Gastroesophageal sphincter (tissue), 4 donors: ENCODE results near the gene SYNPR. TPM values are rescaled to one million over a fixed set of nuclear protein-coding genes. Genes with fewer than 3 reads are reported as not detected.

ENCODE experiments used
- ATAC-seq: fragments of 150-250 bp; one replicate; pipeline ENCODE4 v1.9.1; 2016; ENCODE audit warnings: mild to moderate bottlenecking, moderate library complexity
- H3K27ac ChIP-seq, 4 donors: fragments of 200-600 bp; sonication (generic) in 3 of 4; 1 replicate in 3 of 4; 2 replicates in 1 of 4; pipeline ENCODE4 v1.5.1; 2016 to 2019
- H3K27me3 ChIP-seq: fragments of 200-600 bp; sonication (generic); one replicate; pipeline ENCODE4 v1.5.1; 2019
- H3K36me3 ChIP-seq, 2 donors: fragments of 200-600 bp; sonication (generic); one replicate each; pipeline ENCODE4 v1.5.1; 2019; ENCODE audit warnings: control low read depth in 1 of 2
- H3K4me1 ChIP-seq, 3 donors: fragments of 200-600 bp; sonication (generic); 1 replicate in 2 of 3; 2 replicates in 1 of 3; pipeline ENCODE4 v1.5.1; 2016 to 2019; ENCODE audit warnings: control low read depth in 2 of 3
- H3K4me3 ChIP-seq, 2 donors: fragments of 200-600 bp; sonication (generic); one replicate each; pipeline ENCODE4 v1.5.1; 2019; ENCODE audit warnings: mild to moderate bottlenecking in 1 of 2, moderate library complexity in 1 of 2
- H3K9me3 ChIP-seq, 3 donors: fragments of 200-600 bp; sonication (generic); one replicate each; pipeline ENCODE4 v1.5.1; 2017 to 2019; ENCODE audit warnings: control low read depth in 2 of 3
- EP300 ChIP-seq: sonication (generic); formaldehyde crosslinking; IDR thresholded peaks from one replicate; pipeline ENCODE4 v1.6.1; 2017; ENCODE audit warnings: antibody characterized with exemption, mild to moderate bottlenecking
- POLR2A ChIP-seq, 2 donors: fragments of 450-650 bp; IDR thresholded peaks; one replicate each; pipeline ENCODE4 v1.6.1; 2017; ENCODE audit warnings: antibody characterized with exemption in 2 of 2, mild to moderate bottlenecking in 2 of 2, moderate library complexity in 1 of 2
- POLR2AphosphoS5 ChIP-seq: sonication (generic); formaldehyde crosslinking; IDR thresholded peaks from one replicate; pipeline ENCODE4 v1.6.1; 2017; ENCODE audit warnings: antibody characterized with exemption
- WGBS, 2 donors: methylation state at CpG; one replicate each; pipeline ENCODE4 v1.1.5; 2018; ENCODE audit warnings: low coverage in 1 of 2; 5-methylcytosine and 5-hydroxymethylcytosine counted together
- total RNA-seq, 4 donors: library from RNA; depleted of rRNA; stranded (reverse); fragments of >200 nt; gene quantifications; one replicate each; pipeline ENCODE4 v1.1.0, GENCODE V29; 2016
- TF ChIP-seq, protein P1 (sequence below), 4 experiments: fragments of 200-600 bp in 2 of 4; fragments of 450-650 bp in 2 of 4; sonication (generic) in 1 of 4; IDR thresholded peaks; one replicate each; pipeline ENCODE4 v1.5.1; 2017 to 2019; ENCODE audit warnings: antibody characterized with exemption in 4 of 4, mild to moderate bottlenecking in 2 of 4, moderate library complexity in 2 of 4

Gene SYNPR
- total RNA-seq, 4 donors from 2014 or later, result 0.47 TPM; not detected in 3

DNA sequence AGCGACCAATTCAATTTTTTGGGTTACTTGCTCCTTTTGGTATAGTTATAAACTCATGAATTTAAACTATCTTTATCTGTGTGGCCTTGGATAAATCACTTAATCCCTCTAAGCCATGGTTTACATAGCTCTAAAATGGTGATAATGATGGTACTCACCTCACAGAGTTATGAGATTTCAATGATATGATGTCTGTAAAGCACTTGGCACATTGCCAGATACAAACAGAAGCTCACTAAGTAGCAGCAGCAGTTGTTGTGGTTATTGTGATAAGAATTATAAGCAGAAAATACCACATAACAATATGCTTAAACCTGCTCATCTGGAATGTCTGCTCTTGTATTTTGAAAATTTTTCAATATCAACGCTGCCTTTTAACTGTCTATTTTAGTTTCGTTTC lies 189.3 kb downstream of the SYNPR start:
- TF ChIP-seq POLR2AphosphoS5 (no peak), EP300 (no peak)
- TF ChIP-seq, protein P1, sequence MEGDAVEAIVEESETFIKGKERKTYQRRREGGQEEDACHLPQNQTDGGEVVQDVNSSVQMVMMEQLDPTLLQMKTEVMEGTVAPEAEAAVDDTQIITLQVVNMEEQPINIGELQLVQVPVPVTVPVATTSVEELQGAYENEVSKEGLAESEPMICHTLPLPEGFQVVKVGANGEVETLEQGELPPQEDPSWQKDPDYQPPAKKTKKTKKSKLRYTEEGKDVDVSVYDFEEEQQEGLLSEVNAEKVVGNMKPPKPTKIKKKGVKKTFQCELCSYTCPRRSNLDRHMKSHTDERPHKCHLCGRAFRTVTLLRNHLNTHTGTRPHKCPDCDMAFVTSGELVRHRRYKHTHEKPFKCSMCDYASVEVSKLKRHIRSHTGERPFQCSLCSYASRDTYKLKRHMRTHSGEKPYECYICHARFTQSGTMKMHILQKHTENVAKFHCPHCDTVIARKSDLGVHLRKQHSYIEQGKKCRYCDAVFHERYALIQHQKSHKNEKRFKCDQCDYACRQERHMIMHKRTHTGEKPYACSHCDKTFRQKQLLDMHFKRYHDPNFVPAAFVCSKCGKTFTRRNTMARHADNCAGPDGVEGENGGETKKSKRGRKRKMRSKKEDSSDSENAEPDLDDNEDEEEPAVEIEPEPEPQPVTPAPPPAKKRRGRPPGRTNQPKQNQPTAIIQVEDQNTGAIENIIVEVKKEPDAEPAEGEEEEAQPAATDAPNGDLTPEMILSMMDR (IDR thresholded peaks at IDR 0.05), result no peak
- peaks cover 0 to 15% (median 0%) of the 10 kb centered on the region in 3 donors for H3K9me3 ChIP-seq
- no peaks in the 10 kb centered on the region for H3K36me3 ChIP-seq
- no peak for ATAC-seq
- no peaks in the 10 kb centered on the region for H3K27me3 ChIP-seq
- H3K4me3 ChIP-seq, result no peak overlapping the region
- no peak overlapping the region for H3K27ac ChIP-seq
- no peaks in the 10 kb centered on the region for H3K4me1 ChIP-seq
- 69 to 74% methylated on average over 3 of the region's 3 CpGs for WGBS, 2 donors

DNA sequence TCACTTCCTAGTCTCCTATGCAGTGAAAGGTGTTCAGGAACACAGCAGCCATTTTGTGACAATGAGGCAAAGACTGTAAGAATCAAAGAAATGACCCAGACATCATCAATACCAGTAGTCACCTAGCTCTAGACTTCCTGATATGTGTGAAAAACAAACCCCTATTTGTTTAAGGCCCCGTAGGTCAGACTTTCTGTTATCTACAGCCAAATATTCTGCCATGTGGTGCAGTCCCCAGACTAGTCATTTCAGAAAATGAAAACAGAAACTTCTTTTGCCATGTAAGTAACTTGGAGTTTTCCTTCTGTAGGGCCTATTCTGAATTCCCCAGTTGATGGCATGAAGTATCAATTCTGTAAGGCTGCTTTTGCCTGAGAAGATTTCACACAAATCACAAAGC lies 192.6 kb downstream of the SYNPR start:
- Histone ChIP-seq H3K27me3 (no peaks in the 10 kb centered on the region), H3K4me3 (no peak overlapping the region), H3K36me3 (no peaks in the 10 kb centered on the region), H3K9me3 (peaks cover 0 to 15% (median 0%) of the 10 kb centered on the region in 3 donors), H3K27ac (no peak overlapping the region), H3K4me1 (no peaks in the 10 kb centered on the region)
- TF ChIP-seq, protein P1 (IDR thresholded peaks at IDR 0.05), result no peak
- TF ChIP-seq EP300 (no peak), POLR2A (IDR thresholded peaks at IDR 0.05) (no peak), POLR2AphosphoS5 (no peak)
- 60 to 63% methylated on average over 1 of the region's 1 CpG for WGBS, 2 donors
- no peak for ATAC-seq

DNA sequence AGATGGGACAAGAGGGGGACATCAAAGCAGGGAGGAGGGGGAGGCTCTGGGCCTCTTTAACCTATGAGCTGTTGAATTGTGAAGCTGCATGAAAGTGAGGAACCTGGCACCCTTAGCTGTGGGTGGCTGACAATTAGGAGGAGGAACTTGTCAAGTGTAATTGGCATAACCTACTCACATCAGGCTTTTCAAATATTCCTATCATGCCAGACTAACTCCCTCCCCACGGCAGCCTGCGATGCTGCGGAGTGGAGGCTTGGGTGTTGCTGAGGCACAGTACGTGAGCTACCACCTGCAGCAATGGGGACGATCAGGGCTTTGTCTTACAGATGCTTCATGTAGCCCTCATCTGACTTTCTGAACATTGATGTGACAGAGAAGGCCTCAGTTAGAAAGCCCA lies 193.7 kb downstream of the SYNPR start:
- Histone ChIP-seq H3K27me3 (no peaks in the 10 kb centered on the region), H3K36me3 (no peaks in the 10 kb centered on the region), H3K4me1 (no peaks in the 10 kb centered on the region), H3K27ac (no peak overlapping the region), H3K9me3 (peaks cover 0 to 9% (median 0%) of the 10 kb centered on the region in 3 donors), H3K4me3 (no peak overlapping the region)
- TF ChIP-seq EP300 (no peak), POLR2AphosphoS5 (no peak), POLR2A (IDR thresholded peaks at IDR 0.05) (no peak)
- TF ChIP-seq, protein P1 (IDR thresholded peaks at IDR 0.05), result no peak
- ATAC-seq, result no peak
- 70 to 83% methylated on average over 1 to 5 of the region's 5 CpGs for WGBS, 2 donors

DNA sequence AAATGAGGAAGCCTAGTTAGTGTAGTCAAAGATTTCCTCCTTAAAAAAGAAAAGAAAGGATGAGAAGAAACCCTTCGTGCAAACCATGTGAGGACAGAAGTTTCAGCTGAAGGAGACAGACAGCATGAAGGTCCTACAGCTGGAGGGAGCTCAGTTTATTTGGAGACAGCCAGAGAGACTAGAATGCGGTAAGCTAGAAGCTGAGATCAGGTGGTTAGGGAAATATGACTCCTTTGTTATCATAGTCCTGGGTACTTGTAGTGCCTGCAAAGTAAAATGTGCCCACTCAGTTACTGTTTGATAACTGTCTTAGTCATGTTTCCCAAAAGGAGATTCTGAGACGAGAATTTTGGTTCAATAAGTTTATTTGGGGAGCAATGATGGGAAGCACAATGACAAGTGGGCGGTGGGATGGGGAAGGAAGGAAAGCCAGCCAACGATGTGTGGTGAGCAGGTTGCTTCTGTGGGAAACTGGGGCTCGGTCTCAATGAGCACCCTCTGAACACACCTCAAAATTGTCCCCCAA lies 195.6 kb downstream of the SYNPR start:
- WGBS, 2 donors, result 32 to 58% methylated on average over 3 to 6 of the region's 6 CpGs
- H3K36me3 ChIP-seq, result no peaks in the 10 kb centered on the region
- no peak overlapping the region for H3K4me3 ChIP-seq
- no peak for ATAC-seq
- no peak overlapping the region for H3K27ac ChIP-seq
- H3K27me3 ChIP-seq, result no peaks in the 10 kb centered on the region
- H3K9me3 ChIP-seq, result peaks cover 0 to 5% (median 0%) of the 10 kb centered on the region in 3 donors
- no peaks in the 10 kb centered on the region for H3K4me1 ChIP-seq
- TF ChIP-seq EP300, result no peak
- TF ChIP-seq, protein P1 (IDR thresholded peaks at IDR 0.05), result no peak
- no peak for TF ChIP-seq POLR2AphosphoS5
- no peak for TF ChIP-seq POLR2A (IDR thresholded peaks at IDR 0.05)

DNA sequence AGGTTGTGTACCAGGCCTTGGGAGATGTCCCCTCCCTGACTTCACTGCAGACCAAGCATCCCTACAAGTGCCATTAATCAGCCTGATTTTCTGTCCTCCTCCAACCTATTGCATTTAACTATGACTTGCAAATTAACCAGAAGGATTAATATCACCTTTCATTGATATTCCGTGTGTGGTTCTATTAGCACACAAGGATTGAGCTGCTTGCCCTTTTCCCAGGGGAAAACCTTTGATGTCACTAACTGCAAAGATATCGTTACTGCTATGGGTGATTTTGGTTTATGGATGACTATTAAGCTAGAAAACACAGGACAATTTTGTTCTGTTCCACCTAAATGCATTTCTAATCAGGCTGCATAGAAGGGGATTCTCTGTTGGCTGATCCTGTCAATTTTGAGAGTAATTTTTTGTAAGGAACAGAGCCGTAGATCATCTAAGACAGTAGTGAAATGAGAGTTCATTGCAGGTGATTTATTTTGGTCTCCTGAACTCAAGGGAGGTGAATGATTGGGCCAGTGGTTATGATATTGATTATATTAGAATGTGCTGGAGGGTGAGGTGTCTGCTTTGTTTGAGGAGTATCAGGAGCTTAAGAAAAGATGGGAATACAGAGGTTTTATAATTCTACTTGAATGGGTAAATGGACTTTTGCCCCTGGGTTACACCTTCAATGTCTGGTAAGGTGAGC lies 196.9 kb downstream of the SYNPR start:
- Histone ChIP-seq H3K4me3 (no peak overlapping the region), H3K36me3 (no peaks in the 10 kb centered on the region), H3K4me1 (no peaks in the 10 kb centered on the region), H3K27ac (no peak overlapping the region), H3K9me3 (peaks cover 0 to 5% (median 0%) of the 10 kb centered on the region in 3 donors), H3K27me3 (no peaks in the 10 kb centered on the region)
- TF ChIP-seq EP300, result no peak
- TF ChIP-seq, protein P1 (IDR thresholded peaks at IDR 0.05), result no peak
- TF ChIP-seq POLR2AphosphoS5, result no peak
- no peak for TF ChIP-seq POLR2A (IDR thresholded peaks at IDR 0.05)
- no peak for ATAC-seq
- WGBS, 2 donors, result 81 to 100% methylated on average over 2 to 3 of the region's 3 CpGs
